GM12872 (cell line): ENCODE measurements around the gene PIGC.

Source experiments
- CTCF ChIP-seq: IDR thresholded peaks from 3 replicates; pipeline ENCODE4 v1.5.1; 2011; ENCODE audit warnings: low read depth, mild to moderate bottlenecking, low read length, moderate library complexity; ENCODE audit not compliant: insufficient read depth

Gene PIGC

GRCh38 chr1:172467446-172467845, 23.6 kb upstream of the PIGC start:
- no peak for TF ChIP-seq CTCF

DNA sequence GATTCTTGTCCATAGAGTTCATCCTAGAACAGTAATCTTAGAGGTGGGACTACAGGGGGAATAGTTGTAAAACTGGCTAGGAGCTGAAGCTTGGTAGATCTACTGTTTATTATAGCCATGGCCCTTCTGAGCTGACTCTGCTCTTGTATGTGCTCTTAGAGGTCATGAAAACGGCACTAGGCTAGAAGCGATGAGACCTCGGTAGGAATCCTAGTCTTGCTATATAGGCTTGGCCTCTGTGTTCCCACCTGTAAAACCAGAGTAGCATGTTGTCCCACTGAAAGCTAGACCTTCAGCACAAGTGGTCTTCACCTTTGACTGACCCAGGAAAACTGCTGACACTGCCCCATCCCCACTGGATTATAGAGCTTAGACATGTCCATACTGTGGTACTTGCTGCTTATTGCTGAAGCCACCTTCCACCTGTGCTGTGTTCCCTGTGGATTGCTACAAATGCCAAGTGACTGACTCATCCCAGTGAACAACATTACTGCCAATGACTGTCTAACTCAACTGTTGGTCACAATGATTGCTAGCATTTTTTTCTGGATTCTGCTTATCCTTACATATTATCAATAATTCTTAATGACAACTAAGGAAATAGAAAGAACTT, 23.0 kb upstream of the PIGC start:
- TF ChIP-seq CTCF, result no peak

DNA sequence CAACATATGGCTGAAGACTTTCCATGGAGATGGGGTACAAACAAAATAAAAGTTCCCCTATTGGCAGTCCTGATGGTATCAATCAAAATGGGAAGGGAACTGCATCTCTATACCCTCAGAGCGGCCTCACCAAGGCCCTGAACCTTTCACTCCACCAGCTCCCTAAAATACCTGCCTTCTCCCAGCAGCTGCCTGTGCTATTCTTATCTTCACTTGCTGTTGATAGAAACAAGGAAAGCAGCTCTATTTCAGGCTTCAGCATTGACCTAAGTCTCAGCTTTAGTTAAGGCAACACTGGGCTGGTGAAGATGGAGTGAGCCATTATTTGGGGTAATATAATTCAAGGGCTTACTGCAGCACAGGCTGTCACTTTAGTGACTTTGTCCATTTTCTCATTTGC, 21.7 kb upstream of the PIGC start:
- no peak for TF ChIP-seq CTCF

DNA sequence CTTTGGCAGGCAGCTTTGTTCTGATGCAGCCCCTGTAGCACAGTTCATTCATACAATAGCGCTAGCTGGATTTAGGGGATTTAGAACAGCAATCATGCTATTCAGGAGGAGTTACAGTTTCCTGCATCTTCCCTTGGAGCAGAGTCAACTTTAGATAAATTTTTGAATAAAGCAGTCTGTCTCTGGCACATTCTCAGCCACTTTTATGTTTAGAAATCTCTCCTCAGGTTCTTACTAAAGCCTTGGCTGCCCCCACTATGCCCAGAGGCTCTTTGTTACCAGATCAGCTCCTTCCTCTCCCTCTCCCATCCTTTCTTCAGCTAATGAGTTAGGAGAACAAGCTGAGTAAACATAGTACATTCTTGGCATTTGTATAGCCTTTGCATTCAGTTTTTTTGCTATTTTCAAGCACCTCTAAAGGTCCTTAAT, 17.0 kb upstream of the PIGC start:
- TF ChIP-seq CTCF, result no peak

GRCh38 chr1:172460177-172460576, 16.3 kb upstream of the PIGC start:
- no peak for TF ChIP-seq CTCF

GRCh38 chr1:172457479-172458130, 13.7 kb upstream of the PIGC start:
- no peak for TF ChIP-seq CTCF

- no peak for TF ChIP-seq CTCF
Measured at GRCh38 chr1:172456344-172456769, 12.5 kb upstream of the PIGC start.
